ENCODE results near the gene ZNF57.
"Not testable (repeated sequence)": the region's sequence is repeated elsewhere in the genome, so short reads cannot be mapped to it uniquely, and the experiment has no call there.

ZNF57 gene

DNA sequence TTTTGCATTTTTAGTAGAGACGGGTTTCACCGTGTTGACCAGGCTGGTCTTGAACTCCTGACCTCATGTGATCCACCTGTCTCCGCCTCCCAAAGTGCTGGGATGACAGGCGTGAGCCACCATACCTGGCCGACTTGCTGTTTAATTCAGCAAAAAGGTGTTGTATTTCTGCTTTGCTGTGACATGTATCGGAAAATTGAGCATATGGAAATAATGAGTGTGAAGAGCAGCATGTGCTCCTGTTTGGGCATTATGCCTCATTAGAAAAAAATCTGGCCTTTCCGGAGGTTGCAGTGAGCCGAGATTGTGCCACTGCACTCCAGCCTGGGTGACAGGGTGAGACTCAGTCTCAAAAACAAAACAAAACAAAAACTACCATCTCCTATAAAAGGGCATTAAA, 10.2 kb upstream of the ZNF57 start:
- in situ Hi-C loops (cut with HindIII; ENCODE audit: low sequenced_read_pairs), result not testable (repeated sequence)

DNA sequence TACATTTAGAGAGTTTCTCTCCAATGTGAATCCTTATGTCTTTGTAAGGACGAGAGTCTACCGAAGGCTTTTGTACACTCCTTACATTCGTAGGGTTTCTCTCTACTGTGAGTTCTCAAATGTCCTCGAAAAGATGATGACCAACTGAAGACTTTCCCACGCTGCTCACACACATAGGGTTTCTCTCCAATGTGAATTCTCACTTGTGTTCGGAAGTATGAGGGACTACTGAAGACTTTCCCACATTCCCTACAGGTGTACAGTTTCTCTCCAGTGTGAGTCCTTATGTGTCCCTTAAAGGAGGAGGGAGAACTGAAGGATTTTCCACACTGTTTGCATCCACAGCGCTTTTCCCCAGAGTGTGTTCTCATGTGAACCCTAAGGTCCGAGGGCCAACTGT, 4.0 kb upstream of the ZNF57 start:
- in situ Hi-C loops (cut with HindIII; ENCODE audit: low sequenced_read_pairs), result no loop called here

DNA sequence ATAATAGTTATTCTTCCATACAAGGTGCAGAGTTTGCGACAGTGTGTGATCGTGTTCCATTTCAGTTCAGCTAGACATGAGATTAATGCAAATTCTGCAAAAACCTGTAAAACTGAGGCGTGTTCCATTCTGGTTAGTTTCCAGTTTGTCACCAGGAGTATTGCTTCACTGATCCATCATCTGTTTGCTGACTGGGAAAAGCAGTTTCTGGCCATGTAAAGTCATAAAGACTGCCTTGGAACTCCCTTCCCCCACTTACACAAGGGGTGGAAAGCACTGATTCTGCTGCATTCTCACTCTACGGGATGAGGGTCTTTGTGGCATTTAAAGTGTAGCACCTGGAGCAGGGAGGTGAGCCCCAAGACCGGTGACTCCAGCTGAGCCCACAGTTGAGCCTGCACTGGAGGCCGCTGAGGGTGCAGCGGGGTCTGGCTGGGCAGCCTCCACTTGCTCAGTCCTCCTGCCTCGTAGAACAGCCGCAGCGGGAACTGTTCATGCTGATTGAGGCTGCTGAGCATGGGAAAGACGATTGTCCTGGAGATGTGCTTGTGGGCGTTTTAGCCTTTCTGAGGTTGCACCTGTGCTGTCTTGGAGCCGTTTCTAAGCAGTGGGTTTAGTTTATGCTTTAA, 2.0 kb downstream of the ZNF57 start:
- in situ Hi-C loops (cut with HindIII; ENCODE audit: low sequenced_read_pairs), result no loop called here

DNA sequence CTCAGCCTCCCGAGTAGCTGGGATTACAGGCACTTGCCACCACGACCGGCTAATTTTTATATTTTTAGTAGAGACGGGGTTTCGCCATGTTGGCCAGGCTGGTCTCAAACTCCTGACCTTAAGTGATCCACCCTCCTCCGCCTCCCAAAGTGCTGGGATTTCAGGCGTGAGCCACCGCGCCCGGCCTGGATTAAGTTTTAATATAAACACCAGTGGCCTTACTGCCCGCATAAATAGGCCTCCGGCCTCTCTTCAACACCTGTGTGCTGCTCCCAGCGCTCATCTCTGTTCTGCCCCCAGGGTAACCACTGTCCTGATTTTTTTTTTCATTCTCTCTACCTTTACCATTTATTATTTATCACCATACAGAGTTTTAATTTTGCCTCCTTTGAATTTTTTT, 2.6 kb downstream of the ZNF57 start:
- in situ Hi-C loops (cut with HindIII; ENCODE audit: low sequenced_read_pairs), result not testable (repeated sequence)

DNA sequence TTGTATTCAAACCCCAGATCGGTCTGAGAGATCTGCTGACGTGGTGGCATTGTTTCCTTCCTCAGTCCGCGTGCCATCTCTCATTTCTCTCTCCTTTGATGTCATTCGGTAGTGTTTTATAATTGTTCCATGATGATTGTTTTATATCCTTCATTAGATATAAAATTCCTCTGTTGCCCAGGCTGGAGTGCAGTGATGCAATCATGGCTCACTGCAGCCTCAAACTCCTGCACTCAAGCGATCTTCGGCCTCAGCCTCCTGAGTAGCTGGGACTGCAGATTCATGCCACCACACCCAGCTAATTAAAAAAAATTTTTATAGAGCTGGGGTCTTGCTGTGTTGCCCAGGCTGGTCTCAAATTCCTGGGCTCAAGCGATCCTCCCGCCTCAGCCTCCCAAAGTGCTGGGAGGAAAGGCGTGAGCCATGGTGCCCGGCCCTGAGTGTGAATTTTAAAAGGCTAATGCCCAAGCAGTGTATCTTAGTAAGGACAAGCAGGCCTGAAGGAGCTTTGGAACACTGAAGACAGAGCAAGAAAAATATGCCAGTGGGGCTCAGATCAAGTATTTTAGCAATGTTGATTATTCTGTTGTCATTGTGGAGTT, 5.3 kb downstream of the ZNF57 start:
- in situ Hi-C loops (cut with HindIII; ENCODE audit: low sequenced_read_pairs), result no loop called here

DNA sequence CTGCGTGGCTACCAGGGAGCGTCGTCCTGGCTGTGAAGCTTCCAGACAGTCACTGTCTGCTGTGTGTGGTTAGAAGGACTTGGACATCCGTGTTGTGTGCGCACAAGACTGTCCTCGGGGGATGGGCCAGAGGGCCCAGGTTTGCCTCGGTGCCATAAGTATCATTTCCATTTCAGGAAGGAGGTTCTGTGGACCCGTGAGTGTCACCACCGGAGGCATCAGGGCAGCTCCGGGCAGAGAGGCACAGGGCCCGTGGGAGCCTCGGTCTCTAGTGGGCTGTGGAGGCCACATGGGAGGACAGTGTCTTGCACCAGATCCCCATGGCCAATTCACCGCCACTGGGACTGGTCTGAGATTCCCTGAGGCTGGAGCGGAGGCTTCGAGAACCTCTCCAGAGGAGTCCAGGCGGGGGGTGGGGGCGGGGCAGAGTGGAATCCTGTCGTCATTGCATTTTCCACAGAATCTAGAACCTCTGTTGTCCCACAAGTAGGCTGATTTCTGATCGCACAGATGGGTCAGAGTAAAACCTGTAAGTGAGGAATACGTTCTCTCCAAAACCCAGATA, 6.0 kb downstream of the ZNF57 start:
- in situ Hi-C loops (cut with HindIII; ENCODE audit: low sequenced_read_pairs), result no loop called here

DNA sequence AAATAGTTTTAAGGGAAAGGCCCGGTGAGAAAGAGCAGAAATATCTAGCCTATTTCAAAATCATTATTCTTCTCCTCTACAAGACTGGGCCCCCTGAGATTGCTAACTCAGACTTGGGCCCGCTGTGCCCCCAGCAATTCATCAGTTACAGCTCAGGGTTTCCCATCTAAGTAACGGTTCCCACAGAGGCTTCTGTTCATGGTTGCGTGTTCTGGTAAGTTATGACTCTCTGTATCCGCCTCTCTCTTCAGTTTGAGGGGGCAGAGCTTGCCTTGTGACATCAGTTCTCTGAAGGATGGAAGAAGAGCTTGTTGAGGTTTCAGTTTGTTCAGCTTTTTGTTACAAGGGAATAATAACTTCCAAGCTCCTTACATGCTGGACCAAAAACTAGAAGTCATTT, 11.6 kb downstream of the ZNF57 start:
- in situ Hi-C loops (cut with HindIII; ENCODE audit: low sequenced_read_pairs), result no loop called here

DNA sequence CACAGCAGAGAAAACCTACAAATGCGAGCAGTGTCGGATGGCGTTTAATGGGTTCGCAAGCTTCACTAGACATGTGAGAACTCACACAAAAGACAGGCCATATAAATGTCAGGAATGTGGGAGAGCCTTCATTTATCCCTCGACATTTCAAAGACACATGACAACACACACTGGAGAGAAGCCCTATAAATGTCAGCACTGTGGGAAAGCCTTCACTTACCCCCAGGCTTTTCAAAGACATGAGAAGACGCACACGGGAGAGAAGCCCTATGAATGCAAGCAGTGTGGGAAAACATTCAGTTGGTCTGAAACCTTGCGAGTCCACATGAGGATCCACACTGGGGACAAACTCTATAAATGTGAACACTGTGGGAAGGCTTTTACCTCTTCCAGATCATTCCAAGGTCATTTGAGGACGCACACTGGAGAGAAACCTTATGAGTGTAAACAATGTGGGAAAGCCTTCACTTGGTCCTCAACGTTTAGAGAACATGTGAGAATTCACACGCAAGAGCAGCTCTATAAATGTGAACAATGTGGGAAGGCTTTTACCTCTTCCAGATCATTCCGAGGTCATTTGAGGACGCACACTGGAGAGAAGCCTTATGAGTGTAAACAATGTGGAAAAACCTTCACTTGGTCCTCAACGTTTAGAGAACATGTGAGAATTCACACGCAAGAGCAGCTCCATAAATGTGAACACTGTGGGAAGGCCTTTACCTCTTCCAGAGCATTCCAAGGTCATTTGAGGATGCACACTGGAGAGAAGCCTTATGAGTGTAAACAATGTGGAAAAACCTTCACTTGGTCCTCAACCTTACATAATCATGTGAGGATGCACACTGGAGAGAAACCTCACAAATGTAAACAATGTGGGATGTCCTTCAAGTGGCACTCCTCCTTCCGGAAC, 16.8 kb downstream of the ZNF57 start:
- in situ Hi-C loops (cut with HindIII; ENCODE audit: low sequenced_read_pairs), result no loop called here

DNA sequence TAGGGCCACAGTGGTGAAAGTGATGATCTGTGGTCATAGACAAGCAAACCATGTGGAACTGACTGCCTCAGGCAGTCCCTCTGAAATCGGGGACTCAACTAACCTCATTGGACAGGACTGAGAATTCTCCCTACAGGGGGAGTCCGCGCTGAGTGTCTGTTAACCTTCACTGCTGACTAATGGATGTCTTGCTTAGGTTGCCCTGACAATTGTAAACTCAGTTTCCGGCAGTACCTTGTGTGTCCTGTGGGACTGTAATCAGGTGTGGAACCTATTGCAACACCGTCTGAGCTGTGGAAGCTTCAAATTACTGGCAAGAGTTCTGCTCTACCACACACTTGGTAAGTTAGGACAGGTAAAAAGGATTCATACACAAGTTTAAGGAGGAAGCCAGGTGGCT, 22.3 kb downstream of the ZNF57 start:
- in situ Hi-C loops (cut with HindIII; ENCODE audit: low sequenced_read_pairs), result no loop called here

DNA sequence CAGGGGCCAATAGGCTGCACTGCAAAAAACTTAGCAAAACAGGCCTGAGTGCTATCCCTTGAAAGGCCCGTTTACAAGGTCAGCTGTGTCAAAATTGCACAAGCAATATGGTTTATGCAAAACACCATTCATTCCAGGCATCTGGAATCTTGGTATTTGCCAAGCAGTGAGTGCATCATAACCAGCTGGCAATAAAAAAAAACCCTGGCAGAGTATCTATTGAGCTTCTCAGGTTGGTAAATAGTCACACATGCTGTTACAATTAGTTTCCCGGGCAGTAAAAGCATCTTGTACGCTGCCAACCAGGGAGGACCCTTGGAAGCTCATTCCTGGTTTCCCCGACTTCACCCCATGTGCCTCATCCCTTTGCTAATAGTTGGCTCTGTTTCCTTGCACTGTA, 22.8 kb downstream of the ZNF57 start:
- in situ Hi-C loops (cut with HindIII; ENCODE audit: low sequenced_read_pairs), result no loop called here

DNA sequence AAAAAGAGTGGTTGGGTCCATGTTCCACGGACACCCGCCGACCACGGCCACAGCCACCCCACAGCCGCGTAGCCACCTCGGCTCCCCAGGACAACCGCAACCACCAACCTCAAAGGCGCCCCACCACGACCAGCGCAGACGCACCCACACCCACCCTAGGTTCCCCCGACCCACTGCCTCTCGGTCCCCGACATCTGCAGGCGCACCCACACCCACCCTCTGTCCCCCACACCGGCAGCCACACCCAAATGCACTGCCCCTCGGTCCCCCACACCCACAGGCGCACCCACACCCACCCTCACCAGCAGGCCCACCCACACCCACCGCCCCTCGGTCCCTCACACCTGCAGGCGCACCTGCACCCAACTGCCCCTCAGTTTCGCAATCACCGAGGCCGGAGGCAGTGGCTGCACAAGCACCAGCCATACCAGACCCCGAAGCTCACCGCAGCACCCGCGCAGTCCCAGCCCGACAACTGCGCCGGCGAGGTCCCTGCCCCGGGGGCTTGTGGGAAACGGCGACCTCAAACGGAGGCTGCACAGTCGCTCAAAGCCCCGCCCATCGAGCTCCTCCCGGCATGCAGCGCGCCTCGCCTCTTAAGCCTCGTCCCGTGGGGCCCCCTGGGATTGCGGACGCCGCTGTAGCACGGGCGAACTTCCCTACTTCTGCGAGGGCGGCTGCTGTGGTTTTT, 25.8 kb downstream of the ZNF57 start:
- in situ Hi-C loops (cut with HindIII; ENCODE audit: low sequenced_read_pairs), result no loop called here

DNA sequence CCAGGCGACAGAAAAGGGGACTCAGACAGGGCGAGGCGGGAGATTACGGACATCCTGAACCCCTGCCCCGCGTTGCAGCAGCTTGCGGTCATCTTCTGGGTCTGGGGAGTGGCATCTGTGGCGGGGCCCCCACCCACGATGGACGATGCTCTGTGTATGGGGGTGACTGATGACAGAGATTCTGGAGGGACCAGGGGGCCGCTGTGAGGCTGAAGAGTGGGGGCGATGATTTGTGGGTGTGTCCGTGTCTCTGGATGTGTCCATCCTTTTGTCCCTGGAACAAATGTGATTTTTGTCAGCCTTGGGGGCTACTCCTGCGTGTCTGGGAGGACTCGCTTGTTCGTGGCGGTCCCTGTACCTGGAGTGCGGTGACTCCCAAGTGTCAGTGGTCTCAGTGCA, 26.3 kb downstream of the ZNF57 start:
- in situ Hi-C loops (cut with HindIII; ENCODE audit: low sequenced_read_pairs), result no loop called here

DNA sequence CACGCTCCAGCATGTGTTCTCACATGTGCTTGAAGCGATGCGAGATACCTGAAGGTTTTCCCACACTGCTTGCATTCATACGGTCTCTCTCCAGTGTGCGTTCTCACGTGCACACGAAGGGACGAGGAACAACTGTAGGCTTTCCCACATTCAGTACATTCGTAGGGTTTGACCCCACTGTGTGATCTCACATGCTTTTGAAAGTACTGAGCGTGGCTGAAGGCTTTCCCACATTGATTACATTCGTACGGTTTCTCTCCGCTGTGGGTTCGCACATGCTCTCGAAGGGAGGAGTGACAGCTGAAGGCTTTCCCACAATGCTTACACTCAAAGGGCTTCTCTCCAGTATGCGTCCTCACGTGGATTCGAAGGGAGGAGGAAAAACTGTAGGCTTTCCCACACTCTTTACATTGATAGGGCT, 32.8 kb downstream of the ZNF57 start:
- in situ Hi-C loops (cut with HindIII; ENCODE audit: low sequenced_read_pairs), result no loop called here

DNA sequence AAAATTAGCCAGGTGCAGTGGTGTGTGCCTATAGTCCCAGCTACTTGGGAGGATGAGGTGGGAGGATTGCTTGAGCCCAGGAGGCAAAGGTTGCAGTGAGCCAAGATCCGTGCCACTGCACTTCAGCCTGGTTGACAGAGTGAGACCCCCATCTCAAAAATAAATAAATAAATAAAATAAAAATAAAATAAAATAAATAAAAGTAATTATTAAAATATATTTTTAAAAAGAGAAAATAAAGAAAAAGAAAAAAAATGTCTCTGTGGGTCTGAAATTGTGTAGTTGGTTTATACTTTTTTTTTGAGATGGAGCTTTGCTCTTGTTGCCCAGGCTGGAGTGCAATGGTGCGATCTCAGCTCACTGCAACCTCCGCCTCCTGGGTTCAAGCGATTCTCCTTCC, 35.1 kb downstream of the ZNF57 start:
- in situ Hi-C loops (cut with HindIII; ENCODE audit: low sequenced_read_pairs), result not testable (repeated sequence)

DNA sequence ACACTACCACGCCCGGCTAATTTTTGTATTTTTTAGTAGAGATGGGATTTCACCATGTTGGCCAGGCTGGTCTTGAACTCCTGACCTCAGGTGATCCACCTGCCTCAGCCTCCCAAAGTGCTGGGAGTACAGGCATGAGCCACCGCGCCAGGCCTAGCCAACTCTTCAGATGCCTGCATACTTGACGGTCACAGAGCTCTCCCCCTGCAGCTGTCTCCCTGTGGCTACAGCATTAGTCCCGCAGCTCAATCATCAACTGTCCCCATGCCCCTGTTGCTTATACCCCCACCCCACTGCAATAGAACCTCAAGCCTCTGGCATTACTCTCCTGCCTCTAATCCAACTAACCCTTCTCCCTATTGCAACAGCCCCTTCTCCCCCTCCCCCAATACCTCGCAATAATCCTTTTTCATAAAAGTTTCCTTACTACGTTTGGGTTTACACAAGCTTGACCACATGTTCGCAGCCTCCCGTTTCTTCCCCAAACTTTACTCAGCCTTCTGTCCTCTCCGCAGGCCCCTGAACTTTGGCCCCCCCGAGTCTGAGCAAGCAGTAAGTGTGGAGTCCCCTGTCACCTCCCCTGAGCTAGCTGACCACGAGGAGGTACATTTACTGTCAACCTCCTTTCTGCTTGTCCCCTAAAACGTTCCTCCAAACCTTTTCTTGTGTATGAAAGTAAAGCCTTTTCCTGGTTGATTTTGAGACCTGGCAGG, 42.4 kb downstream of the ZNF57 start:
- in situ Hi-C loops (cut with HindIII; ENCODE audit: low sequenced_read_pairs), result no loop called here

DNA sequence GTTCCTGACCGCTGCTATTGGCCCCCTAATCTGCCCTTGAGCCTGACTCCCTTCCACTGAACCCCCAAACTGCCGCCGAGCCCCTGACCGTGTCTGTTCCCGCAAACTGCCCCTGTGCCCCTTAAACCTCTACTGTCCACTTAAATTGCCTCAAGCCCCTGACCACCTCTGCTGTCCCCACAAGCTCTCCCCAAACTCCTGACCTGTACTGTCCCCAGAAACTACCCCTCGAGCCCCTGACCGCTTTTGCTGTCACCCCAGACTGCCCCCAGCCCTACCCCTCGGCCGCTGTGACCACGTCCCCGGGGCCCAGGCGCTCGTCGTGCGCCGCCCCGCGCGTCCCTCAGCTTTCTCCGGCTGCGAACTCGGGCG, 43.7 kb downstream of the ZNF57 start:
- in situ Hi-C loops (cut with HindIII; ENCODE audit: low sequenced_read_pairs), result no loop called here

DNA sequence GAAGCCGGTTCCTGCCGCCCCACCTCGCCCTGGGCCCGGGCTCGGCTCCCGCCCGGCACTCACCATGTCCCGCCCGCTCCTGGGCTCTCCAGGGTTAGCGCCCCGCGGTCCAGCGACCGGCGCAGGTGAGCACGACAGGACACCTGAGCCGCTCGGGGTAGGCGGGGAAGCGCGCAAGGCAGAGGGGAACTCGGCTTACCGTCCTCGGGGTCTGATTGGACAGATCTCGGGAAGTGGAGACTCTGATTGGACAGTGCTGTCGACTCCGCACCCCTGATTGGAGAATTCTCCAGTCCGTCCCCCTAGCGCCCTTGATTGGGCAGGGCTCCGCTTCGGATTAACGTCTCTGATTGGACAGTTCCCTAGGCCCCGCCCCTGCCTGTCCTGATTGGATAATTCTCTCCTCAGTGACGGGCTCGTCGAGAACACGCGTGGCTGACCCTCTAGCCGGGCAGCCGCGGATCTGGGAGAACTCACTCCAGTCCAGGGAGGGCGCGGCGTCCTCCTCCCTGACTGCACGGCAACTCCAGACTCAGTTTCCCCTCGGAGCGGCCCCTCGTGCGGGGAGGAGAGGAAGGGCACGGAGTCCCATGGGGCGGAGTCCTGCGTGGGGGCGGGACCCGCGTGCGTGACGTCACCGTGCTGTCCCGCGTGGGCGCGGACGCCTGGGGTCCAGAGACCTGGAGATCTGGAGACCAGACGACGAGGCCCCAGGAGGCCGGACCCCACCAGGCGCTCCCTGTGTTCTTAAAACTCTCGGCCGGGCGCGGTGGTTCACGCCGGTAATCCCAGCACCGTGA, 44.2 kb downstream of the ZNF57 start, which contains the start of gene ZNF77:
ZNF77 (minus strand) TSS at position 197 of the 800 bp plus-strand sequence; CDS start at position 66, 131 bp downstream.
- in situ Hi-C loops (cut with HindIII; ENCODE audit: low sequenced_read_pairs), result no loop called here

DNA sequence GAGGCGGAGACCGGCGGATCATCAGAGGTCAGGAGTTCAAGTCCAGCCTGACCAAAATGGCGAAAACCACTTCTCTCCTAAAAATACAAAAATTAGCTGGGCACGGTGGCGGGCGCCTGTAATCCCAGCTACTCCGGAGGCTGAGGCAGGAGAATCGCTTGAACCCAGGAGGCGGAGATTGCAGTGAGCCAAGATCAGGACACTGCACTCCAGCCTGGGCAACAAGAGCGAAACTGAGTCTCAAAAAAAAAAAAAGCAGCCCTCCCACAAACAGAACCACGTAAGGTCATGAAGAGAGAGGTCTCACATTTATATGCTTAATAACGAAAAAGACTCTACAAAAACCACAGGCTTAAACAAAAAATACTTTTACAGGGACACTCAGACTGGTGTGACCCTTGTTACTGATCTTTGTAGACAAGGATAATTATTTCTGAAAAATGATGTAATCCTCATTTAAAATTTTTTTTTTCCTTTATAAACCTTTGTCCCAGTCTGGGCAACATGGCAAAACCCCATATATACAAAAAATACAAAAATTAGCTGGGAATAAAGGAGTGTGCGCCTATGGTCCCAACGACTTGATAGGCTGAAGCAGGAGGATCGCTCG, 45.0 kb downstream of the ZNF57 start:
- in situ Hi-C loops (cut with HindIII; ENCODE audit: low sequenced_read_pairs), result no loop called here

DNA sequence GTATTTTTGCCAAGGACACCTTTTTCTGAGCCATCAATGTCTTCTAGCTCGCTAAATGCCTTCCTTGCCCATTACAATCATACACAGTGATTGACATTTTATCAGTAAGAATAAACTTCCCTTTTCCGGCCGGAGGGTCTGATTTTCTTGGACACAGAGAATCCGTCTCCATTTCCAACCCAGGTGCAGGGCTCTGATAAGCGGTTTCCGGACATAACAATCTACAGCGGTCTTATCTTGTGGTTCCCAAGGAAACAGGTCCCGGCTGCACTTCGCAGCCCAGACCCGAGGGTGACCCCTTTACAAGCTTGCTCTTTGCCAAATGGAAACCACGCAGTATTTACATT, 49.2 kb downstream of the ZNF57 start:
- in situ Hi-C loops (cut with HindIII; ENCODE audit: low sequenced_read_pairs), result no loop called here

Measured in DLD1 (cell line).